PC-3 (cell line): ENCODE measurements around the gene KIAA0930. TPM values are rescaled to one million over a fixed set of nuclear protein-coding genes. Genes with fewer than 3 reads are reported as not detected.
A peak's percentile ranks its signal among the peaks of the same experiment; 100 is the strongest.

Source experiments
- ATAC-seq: fragments of 200-7000 bp; cut with Tn5 transposase; 2 replicates; pipeline ENCODE4 v1.9.1; 2020; ENCODE audit warnings: mild to moderate bottlenecking, moderate library complexity
- BruUV-seq: library from RNA; stranded (reverse); fragments of 400-500 nt; replicated peaks from 2 replicates; lab custom pipeline; 2021; lab: Mats Ljungman, UMichigan
- CTCF ChIA-PET: fragments of 300-600 bp; sonication (Branson Sonifier 250); formaldehyde crosslinking; loops from one replicate; lab custom pipeline; 2022; ENCODE audit warnings: antibody characterized with exemption; lab: Charles Lee
- POLR2A ChIA-PET: fragments of 300-600 bp; sonication (Branson Sonifier 250); formaldehyde crosslinking; loops from one replicate; lab custom pipeline; 2022; ENCODE audit warnings: antibody characterized with exemption; ENCODE audit not compliant: unreplicated experiment; lab: Charles Lee
- DNase-seq: peaks from one replicate; pipeline ENCODE4 v3.0.0-alpha.2; 2015
- H2AFZ ChIP-seq: fragments of 300-600 bp; sonication (generic); 2 replicates; pipeline ENCODE4 v1.6.0; 2016; ENCODE audit warnings: antibody characterized with exemption, low read length
- H3F3A ChIP-seq: fragments of 300-600 bp; sonication (generic); one replicate; pipeline ENCODE4 v1.6.0; 2017; ENCODE audit warnings: antibody characterized with exemption, low read length, control low read depth, mild to moderate bottlenecking; ENCODE audit not compliant: unreplicated experiment
- H3K27ac ChIP-seq: fragments of 300-600 bp; sonication (generic); 2 replicates; pipeline ENCODE4 v1.5.1; 2016; ENCODE audit warnings: mild to moderate bottlenecking, low read length
- H3K27me3 ChIP-seq: fragments of 300-600 bp; sonication (generic); 2 replicates; pipeline ENCODE4 v1.6.1; 2016; ENCODE audit warnings: low read length, mixed read lengths
- H3K36me3 ChIP-seq: fragments of 300-600 bp; sonication (generic); 2 replicates; pipeline ENCODE4 v1.6.1; 2016; ENCODE audit warnings: low read depth, mixed run types, low read length, mixed read lengths
- H3K4me1 ChIP-seq: fragments of 300-600 bp; sonication (generic); 2 replicates; pipeline ENCODE4 v1.5.1; 2016; ENCODE audit warnings: low read length; ENCODE audit not compliant: insufficient read depth
- H3K4me2 ChIP-seq: fragments of 300-600 bp; sonication (generic); 2 replicates; pipeline ENCODE4 v1.6.0; 2016; ENCODE audit warnings: low read length
- H3K4me3 ChIP-seq: fragments of 300-600 bp; sonication (generic); 2 replicates; pipeline ENCODE4 v1.5.1; 2016; ENCODE audit warnings: mild to moderate bottlenecking, low read length, mixed read lengths
- H3K79me2 ChIP-seq: fragments of 300-600 bp; sonication (generic); 2 replicates; pipeline ENCODE4 v1.6.1; 2017; ENCODE audit warnings: low read length, mixed read lengths
- H3K9ac ChIP-seq: fragments of 300-600 bp; sonication (generic); 2 replicates; pipeline ENCODE4 v1.6.0; 2016; ENCODE audit warnings: mild to moderate bottlenecking, low read length
- H3K9me2 ChIP-seq: fragments of 300-600 bp; sonication (generic); replicated peaks from 2 replicates; pipeline ENCODE4 v1.6.1; 2016; ENCODE audit warnings: mixed run types, low read length, mixed read lengths
- H3K9me3 ChIP-seq: fragments of 300-600 bp; sonication (generic); 2 replicates; pipeline ENCODE4 v1.6.1; 2016; ENCODE audit warnings: low read length, mixed read lengths
- H4K20me1 ChIP-seq: fragments of 300-600 bp; sonication (generic); 2 replicates; pipeline ENCODE4 v1.6.1; 2016; ENCODE audit warnings: low read length, mixed read lengths
- CTCF ChIP-seq: fragments of 300-600 bp; sonication (generic); conservative IDR thresholded peaks from 2 replicates; pipeline ENCODE4 v1.5.1; 2017; ENCODE audit warnings: antibody characterized with exemption, low read depth, mild to moderate bottlenecking, low read length
- EZH2 ChIP-seq: fragments of 300-600 bp; sonication (generic); IDR thresholded peaks from one replicate; pipeline ENCODE4 v1.6.1; 2017; ENCODE audit warnings: antibody characterized with exemption, mild to moderate bottlenecking, low read length; ENCODE audit not compliant: unreplicated experiment
- EZH2phosphoT487 ChIP-seq: fragments of 300-600 bp; sonication (generic); IDR thresholded peaks from 2 replicates; pipeline ENCODE4 v1.6.1; 2018; ENCODE audit warnings: mild to moderate bottlenecking, antibody characterized with exemption, low read length, borderline replicate concordance
- intact Hi-C: fragments of 100-400 bp; cut with micrococcal nuclease; formaldehyde crosslinking; loops from 2 replicates; pipeline ENCODE4 v1.9.0; 2023
- total RNA-seq: library from RNA; depleted of rRNA; stranded (reverse); fragments of >200 nt; gene quantifications from 2 replicates; pipeline ENCODE4 v1.2.3, GENCODE V29; 2014

Gene KIAA0930
- total RNA-seq, 1 experiment from 2014 or later, result 29.8 TPM

GRCh38 chr22:45268958-45269844 is 28.5 kb upstream of the KIAA0930 start:
- H3F3A ChIP-seq, result no peaks in the 10 kb centered on the region
- no peaks in the 10 kb centered on the region for H3K36me3 ChIP-seq
- peak overlapping the region; percentile 99 for H3K4me2 ChIP-seq
- ChIA-PET CTCF (no interaction called here), POLR2A (no interaction called here)
- H3K27me3 ChIP-seq, result no peaks in the 10 kb centered on the region
- no peaks in the 10 kb centered on the region for H3K9me3 ChIP-seq
- H3K79me2 ChIP-seq, result no peaks in the 10 kb centered on the region
- ATAC-seq (peak; percentile 79), DNase-seq (peak; percentile 78)
- peaks cover 6% of the 10 kb centered on the region for H3K4me1 ChIP-seq
- peak overlapping the region; percentile 74 for H3K4me3 ChIP-seq
- TF ChIP-seq EZH2phosphoT487 (no peak), CTCF (peak; percentile 71)
- no peaks in the 10 kb centered on the region for H3K9me2 ChIP-seq
- intact Hi-C loops, result loop anchor here (1.0 to 2.0 kb wide), 2 partner anchors 42 to 166 kb away; no protein-coding TSS in a partner anchor
- peak overlapping the region; percentile 68 for H3K9ac ChIP-seq
- no peak overlapping the region for H3K27ac ChIP-seq
- peak overlapping the region; percentile 99 for H2AFZ ChIP-seq
- no TSS peak for BruUV-seq
- no peaks in the 10 kb centered on the region for H4K20me1 ChIP-seq

GRCh38 chr22:45268167-45268957 is 27.7 kb upstream of the KIAA0930 start:
- TF ChIP-seq EZH2phosphoT487, result no peak
- TF ChIP-seq CTCF, result no peak
- TF ChIP-seq EZH2, result no peak
- no peaks in the 10 kb centered on the region for H3F3A ChIP-seq
- H3K4me2 ChIP-seq, result peak overlapping the region; percentile 96
- DNase-seq (no peak), ATAC-seq (peak; percentile 64)
- ChIA-PET CTCF (interaction anchor here (0.6 kb wide), 1 partner anchor 131 kb away, joined by 4 read pairs; no protein-coding TSS in a partner anchor), POLR2A (no interaction called here)
- no TSS peak for BruUV-seq
- intact Hi-C loops, result loop anchor here (2.0 kb wide), 1 partner anchor 42 kb away; no protein-coding TSS in a partner anchor
- no peaks in the 10 kb centered on the region for H3K79me2 ChIP-seq
- H3K9me2 ChIP-seq, result no peaks in the 10 kb centered on the region
- no peaks in the 10 kb centered on the region for H3K27me3 ChIP-seq
- no peaks in the 10 kb centered on the region for H3K9me3 ChIP-seq
- peak overlapping the region; percentile 94 for H2AFZ ChIP-seq
- H4K20me1 ChIP-seq, result no peaks in the 10 kb centered on the region
- H3K4me3 ChIP-seq, result peak overlapping the region; percentile 74
- peak overlapping the region; percentile 68 for H3K9ac ChIP-seq
- H3K4me1 ChIP-seq, result peaks cover 6% of the 10 kb centered on the region
- H3K36me3 ChIP-seq, result no peaks in the 10 kb centered on the region
- H3K27ac ChIP-seq, result no peak overlapping the region
